NCI-H774 (cell line): ENCODE data around the gene TNFRSF19.

Source experiments
- DNase-seq: peaks from one replicate; lab custom pipeline; 2025; lab: John Stamatoyannopoulos, UW

Gene TNFRSF19

DNA sequence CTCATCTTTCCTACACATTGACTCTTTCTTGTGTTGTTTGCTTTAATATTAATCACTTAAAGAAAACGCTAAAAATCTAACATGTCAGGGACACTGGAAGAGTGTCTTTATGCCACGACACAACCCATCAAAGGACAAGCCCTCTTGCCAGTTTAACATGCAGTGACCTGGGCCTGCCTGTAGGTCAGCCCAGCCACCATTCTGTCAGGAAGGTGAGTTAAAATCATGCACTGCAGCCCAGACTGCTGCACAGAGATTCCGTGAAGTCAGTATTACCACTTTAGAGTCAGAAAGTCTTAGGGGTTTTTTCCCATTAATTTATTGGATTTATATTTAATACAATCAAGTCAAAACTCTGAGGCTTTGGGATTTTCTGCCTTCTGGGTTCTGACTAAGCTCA lies 58.0 kb downstream of the TNFRSF19 start:
- no peak for DNase-seq

DNA sequence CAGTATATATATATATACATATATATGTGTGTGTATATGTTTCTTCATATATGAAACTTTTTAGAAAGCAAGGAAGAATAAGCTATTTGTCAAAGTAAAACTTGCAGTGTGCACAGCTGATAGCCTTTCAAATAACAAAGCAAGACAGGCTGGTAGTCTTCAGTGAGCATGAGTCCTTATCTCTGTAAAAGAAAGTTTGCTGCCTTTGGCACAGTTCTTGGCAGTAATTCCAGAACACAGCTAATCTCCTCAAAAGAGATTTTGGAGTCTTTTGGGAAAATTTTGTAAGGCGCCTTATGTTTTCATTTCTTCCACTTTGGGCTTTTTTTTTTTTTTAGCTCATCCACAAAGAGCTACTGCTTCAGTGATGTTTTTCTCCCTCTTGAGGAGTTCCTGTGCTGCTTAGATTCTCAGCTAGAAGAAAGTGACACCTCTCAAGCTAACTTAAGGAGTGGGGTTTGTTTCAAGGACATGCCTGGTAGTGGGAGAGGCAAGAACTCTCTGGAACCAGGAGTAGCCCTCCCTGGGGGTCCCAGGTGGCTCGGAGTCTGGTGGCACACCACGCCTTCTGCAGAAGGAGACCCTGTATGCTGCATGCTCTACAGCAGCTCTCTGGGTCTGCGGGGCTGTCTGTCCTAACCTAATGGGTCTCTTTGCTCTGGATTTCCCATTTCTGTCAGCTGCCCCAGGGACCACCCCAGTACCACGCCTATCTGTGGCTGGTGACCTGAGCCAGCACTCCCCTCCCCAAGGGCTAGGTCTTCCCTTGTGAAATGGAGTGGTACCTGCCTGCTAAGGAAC lies 58.8 kb downstream of the TNFRSF19 start:
- no peak for DNase-seq

DNA sequence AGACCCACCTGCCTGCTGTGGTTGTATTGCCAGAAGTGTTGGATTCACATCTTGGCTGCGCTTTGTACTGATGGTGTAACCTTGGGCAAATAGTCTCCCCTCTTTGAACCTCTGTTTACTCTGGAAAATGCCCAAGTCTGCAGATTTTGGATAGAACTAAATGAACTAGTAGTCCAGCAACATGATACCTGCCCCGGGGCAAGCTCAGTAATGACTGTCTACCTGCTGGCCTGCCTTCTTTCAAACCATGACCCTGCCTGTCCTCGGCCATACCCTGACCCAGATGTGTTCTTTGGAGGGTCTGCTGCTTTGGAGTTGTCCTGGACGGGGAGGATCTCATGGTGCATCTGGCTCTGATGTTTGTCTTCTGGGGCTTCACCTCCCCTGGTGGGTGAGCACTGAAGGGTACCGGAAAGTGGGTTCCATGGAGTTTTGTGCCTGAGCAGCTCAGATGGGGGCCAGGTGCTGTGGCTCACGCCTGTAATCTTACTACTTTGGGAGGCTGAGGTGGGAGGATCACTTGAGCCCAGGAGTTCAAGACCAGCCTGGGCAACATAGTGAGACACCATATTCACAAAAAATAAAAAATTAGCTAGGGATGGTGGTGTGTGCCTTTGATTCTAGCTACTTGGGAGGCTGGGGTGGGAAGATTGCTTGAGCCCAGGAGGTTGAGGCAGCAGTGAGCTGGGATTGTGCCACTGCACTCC lies 59.5 kb downstream of the TNFRSF19 start:
- no peak for DNase-seq

DNA sequence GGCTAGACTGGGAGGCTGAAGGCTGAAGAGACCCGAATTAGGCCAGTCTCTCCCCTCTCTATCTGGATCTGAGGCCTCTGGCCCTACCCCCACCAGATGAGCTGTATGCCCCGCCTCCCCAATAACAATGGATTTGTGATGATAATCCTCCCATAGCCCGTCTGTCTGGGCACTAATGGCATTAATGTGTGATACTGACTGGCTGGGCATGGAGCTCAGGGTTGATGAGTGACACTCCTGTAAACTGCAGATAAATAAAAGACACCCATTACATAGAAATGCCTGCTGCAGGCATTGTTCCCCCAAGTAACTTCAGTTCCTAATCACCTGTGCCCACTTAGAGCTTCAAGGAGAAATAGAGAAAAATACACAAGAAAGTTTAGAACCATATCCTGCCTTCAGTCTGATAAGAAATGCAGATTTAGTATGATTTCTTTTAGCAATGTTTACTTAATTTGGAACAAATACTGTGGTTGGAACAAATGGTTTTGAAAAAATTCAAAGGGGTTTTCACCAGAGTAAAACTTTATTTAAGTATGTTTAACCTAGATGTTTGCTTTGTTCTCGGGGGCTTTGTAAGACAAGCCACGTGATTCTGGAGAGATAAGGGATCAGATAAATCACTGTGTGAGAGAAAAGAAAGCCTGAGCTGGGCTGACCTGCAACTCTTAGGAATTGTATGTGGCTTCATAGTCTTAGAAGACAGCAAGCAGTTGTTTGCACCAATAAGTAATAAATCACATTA lies 60.3 kb downstream of the TNFRSF19 start:
- no peak for DNase-seq

DNA sequence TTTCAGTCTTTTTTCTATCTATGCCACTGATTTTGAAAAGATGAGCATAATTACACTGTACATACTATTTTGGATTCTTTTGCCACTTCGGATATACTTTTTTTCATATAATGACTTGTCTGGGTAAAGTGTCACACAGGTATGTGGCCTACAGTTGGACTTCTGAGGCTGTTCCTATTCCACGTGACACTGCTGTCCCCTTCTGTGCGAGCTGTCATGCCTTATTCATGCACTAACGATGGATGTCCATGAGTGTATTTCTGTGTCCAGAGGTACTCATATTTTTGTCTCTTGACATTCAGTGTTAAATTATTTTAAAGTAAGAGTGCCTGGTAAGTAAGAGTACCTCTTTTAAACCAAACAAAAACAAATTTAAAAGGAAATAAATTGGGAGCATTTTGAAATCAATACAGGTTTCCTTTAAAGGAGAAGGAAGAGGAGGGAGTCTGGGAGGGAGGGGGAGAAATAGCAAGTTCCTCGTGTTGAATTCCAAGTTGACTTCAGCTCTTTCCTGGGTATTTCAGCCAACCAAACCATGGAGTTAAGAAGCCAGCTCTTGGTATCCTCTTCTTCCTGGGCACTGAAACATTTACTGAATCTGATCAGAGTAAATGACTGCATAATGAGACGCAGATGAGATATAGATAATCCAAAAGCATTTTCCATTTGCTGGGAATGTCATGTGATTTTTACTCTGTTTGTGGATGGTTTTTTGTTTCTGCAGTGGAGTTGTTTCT lies 61.3 kb downstream of the TNFRSF19 start:
- DNase-seq: no peak

- no peak for DNase-seq
Observed at GRCh38 chr13:23632048-23632582, 61.9 kb downstream of the TNFRSF19 start.

GRCh38 chr13:23632741-23633140 lies 62.5 kb downstream of the TNFRSF19 start:
- no peak for DNase-seq

DNA sequence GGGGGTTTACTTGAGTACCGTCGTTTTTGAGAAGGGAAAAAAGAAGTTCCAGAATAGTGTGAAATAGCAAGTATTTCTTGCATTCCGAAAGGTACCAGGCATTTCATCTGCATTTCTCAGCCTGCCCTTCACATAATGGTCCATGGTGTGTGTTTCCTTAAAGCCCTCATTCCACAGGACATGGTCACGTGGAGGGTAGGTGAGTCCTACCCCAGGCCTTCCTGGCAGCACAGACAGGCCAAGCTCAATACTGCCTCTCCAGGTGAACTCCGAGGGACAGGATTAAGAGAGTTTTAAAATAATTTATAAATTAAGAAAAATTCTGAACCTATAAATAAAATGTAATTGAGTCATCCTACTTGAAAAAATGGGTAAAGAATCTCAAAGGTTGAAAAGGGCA lies 64.7 kb downstream of the TNFRSF19 start:
- DNase-seq: no peak

DNA sequence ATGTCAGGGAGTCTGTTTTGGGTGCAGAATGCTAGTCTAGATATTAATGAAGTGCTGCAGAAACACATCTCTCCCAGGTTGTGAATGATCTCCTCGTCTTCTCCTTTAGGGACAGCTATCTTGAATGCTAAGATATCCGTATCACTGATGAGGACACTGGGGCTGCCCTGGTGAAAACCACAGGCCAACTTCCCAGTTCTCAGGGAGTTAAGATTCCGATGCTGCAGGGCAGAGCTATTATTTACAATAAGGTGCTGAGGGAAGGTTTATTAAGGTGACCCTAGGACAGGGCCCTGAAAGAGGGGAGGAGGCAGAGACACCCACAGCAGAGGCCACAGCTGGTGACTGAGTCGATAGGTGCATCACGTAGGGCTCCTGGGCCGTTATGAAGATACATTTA lies 66.1 kb downstream of the TNFRSF19 start:
- DNase-seq: no peak

- no peak for DNase-seq
Observed at GRCh38 chr13:23637829-23638228, 67.6 kb downstream of the TNFRSF19 start.

DNA sequence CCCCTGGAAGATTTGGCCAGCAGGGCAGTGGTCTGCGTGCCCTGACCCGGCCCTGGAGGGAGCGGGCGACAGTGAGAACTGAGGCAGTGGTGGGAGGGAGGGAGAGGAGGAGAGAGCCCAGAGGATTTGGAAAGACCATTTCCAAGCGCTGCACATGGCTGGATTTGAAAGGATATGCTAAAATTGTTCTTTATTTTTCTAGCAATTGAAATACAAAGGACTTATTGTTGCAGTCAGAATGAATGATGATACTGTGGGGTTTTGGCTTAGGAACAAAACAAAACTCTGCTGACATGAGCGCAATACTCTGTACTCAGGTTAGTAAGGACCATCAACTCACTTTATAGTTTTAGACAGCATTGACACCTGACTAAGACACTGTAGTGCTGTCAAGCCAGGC lies 69.5 kb downstream of the TNFRSF19 start:
- no peak for DNase-seq

GRCh38 chr13:23642110-23642509 lies 71.9 kb downstream of the TNFRSF19 start:
- no peak for DNase-seq

GRCh38 chr13:23643338-23644125 lies 73.3 kb downstream of the TNFRSF19 start:
- no peak for DNase-seq

DNA sequence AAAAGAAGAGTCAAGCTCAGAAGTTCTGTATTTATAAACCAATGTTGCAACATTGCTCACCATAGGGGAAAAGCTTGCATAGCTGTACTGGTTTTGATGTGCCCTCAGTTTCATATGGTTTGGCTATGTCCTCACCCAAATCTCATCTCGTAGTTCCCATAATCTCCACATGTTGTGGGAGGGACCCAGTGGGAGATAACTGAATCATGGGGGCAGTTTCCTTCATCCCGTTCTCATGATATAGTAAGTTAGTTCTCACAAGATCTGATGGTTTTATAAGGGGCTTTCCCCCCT lies 73.9 kb downstream of the TNFRSF19 start:
- DNase-seq: no peak

GRCh38 chr13:23644527-23645138 lies 74.4 kb downstream of the TNFRSF19 start:
- no peak for DNase-seq

DNA sequence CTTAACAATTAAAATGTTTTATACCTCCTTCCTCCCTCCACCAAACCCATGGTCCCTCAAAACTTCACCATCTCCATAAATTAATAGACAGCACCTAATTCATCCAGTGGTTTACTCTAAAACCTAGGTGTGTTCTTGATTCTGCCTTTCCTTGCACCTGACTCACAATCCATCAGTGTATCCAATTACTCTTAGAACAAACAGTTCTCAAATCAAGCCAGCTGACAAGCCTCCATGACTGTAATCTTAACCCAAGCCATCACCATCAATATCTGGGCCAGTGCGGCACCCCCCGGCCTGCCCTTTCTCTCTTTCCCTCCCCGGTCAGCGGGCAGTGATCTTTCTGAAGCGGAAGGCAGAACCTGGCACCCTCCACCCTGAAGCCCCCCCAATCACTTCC lies 75.6 kb downstream of the TNFRSF19 start:
- DNase-seq: no peak

DNA sequence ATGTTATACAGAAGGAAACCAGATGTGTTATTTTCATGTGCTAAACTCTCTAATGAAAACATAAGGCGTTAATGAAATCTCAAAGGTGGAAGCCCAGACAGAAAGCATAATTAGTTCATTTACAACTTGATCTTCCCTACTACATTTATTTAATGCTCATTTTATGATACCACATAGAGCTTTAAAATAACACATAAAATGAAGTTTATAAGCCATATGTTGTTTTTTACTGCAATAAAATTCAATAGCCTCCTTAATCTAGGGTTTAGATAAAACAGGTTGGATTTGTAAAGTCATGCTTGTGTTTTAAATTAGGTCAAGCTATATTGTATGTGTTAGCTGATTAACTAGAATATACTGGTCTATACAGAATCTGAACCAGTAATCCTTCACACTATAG lies 81.2 kb downstream of the TNFRSF19 start:
- DNase-seq: no peak

DNA sequence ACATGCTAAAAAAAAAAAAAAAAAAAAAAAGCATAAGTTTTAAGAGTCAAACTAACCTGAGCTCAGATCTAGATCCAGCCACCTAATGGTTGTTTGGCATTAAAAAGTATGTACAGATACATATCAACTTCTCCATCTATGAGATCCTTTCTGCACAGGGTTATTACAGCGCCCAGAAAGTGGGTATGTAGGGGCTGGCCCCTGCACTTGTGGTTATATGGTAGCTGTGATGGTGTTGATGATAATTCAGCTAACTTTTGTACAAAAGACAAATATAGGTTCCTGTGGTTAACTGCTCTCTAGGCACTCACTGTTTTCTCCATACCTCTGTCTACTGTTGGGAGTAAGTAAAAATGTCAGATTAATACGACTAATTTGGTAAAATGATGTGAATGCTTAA lies 81.7 kb downstream of the TNFRSF19 start:
- no peak for DNase-seq

DNA sequence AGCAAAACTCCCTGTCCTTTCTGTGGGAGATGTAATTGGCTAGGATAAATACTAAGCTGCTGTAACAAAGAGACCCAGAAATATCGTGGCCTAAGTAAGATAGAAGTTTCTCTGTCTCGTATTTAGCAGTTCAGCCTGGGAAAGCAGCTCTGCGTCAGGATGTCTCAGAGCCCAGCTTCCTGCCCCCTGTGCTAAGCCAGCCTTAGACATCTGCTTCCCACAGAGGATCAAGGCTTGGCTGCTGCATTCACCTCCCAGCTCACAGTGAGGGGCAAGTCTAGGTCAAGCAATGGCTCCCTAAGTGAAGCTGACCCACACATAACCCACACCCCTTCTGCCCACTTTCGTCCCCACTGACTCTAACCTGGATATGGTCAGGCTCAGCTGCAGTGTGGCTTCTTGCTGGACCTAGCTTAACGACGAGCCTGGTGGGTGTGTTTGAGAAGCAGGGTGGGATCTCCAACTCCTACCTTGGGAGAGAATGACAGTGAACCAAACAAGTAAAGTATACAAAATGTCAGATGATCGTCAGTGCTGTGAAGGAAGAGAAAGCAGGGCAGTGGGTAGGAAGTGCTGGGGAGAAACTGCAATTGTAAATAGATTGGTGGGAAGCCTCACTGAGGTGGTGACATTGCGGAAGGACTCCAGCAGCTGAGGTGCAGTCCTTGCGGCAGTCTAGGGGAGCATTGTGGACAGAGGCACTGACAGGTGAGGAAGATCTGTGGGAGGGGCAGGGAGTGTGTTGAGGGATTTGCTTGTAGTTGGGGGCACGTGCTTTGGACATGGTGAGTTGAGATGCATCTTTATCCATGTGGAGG lies 82.9 kb downstream of the TNFRSF19 start:
- no peak for DNase-seq
